Measurements from ENCODE around the gene CDH3.
"Not testable (repeated sequence)": the region's sequence is repeated elsewhere in the genome, so short reads cannot be mapped to it uniquely, and the experiment has no call there.

The CDH3 gene

GRCh38 chr16:68704232-68704867, 59.2 kb downstream of the CDH3 start:
- DNase-seq (ENCODE audit: low read depth): peak; percentile 15

DNA sequence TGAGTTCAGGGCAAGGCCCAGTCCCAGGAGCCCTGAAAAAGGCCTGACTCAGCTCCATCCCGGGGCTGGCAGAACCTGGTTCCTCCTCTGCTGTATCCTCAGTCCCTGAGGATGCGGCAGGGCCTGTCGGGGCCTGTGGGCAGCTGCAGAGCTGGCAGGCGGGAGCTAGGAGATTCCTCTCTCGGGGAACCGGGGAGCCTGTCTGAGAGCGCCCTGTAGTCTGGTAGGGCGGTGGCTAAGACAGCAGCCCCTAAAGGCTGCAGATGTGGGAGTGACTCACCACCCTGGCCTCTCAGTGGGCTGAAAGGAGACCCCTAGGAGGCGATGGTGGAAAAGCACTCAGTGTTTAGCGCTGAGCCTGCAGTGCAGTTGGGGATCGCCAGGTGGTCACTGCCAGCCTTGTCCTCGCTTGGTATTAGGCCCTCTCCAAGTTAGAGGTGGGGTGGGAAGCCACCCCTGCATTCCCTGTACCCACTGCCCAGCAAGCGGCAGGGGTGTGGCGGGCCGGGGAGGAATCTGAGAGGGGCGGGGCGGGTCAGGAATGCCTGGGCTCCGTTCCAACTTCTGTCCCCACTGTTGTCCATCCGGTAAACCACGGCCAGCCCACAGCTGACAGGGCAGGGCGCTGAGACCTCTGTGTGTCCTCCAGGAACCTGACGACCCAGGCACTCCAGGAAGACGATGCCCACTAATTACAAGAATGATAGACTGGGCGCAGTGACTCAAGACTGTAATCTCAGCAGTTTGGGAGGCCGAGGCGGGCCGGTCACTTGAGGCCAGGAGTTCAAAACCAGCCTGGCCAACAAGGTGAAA, 62.4 kb downstream of the CDH3 start:
- DNase-seq (ENCODE audit: low read depth): no peak

- no peak for DNase-seq (ENCODE audit: low read depth)
Observed at GRCh38 chr16:68710211-68710610, 65.1 kb downstream of the CDH3 start.

GRCh38 chr16:68711421-68712139, 66.5 kb downstream of the CDH3 start:
- DNase-seq (ENCODE audit: low read depth): no peak

GRCh38 chr16:68713361-68713760, 68.3 kb downstream of the CDH3 start:
- no peak for DNase-seq (ENCODE audit: low read depth)

DNA sequence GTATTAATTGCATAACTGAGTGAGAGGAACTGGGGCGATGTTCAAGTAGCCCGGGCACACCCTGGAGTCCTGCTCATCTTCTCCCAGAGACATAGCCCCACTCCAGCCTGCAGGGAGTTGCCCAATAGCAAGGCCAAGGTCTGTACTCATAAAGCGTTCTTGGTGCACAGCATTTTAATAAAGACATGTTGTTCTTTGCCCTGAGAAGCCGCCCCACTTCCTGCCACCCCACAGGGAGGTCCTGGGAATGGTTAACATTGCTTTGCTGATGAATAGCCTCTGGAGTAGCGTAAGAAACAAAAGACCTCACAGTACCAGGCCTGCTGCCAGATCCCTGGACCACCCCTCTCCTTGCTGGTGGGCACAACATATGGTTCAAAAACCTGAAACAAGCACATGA, 70.4 kb downstream of the CDH3 start:
- DNase-seq (ENCODE audit: low read depth): no peak

GRCh38 chr16:68716516-68716915, 71.4 kb downstream of the CDH3 start:
- not testable (repeated sequence) for DNase-seq (ENCODE audit: low read depth)

DNA sequence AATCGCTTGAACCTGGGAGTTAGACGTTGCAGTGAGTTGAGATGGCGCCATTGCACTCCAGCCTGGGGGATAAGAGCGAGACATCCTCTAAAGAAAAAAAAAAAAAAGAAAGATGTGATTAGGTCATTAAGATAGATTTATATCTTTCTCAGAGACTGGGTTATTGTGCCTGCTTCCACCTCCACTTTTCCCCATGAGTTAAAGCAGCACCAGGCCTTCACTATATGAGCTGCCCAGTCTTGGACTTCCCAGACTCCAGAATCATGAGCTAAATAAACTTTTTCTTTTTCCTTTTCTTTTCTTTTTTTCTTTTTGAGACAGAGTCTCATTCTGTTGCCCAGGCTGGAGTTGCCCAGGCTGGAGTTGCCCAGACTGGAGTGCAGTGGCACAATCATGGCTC, 72.6 kb downstream of the CDH3 start:
- DNase-seq (ENCODE audit: low read depth): no peak

GRCh38 chr16:68718590-68718989, 73.5 kb downstream of the CDH3 start:
- no peak for DNase-seq (ENCODE audit: low read depth)

- no peak for DNase-seq (ENCODE audit: low read depth)
Observed at GRCh38 chr16:68719993-68720489, 74.9 kb downstream of the CDH3 start.

GRCh38 chr16:68722119-68723024, 77.3 kb downstream of the CDH3 start:
- no peak for DNase-seq (ENCODE audit: low read depth)

- DNase-seq (ENCODE audit: low read depth): no peak
Observed at GRCh38 chr16:68724797-68725196, 79.7 kb downstream of the CDH3 start.

DNA sequence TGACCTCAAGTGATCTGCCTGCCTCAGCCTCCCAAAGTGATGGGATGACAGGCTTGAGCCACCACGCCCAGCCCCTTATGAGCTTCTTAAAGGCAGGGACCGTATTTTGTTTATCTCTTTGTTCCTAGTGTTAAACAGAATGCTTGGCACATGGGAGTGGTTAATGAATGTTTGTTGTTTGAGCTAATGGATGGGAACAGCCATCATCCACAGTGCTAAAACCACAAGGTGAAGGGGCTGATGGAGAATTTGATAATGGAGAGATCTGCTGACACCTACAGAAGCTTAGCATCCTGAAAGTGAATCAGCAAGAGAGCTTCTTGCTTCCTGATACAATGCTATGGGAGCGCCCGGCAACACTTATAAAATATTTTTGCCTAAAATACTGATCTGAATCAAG, 83.4 kb downstream of the CDH3 start:
- DNase-seq (ENCODE audit: low read depth): no peak

DNA sequence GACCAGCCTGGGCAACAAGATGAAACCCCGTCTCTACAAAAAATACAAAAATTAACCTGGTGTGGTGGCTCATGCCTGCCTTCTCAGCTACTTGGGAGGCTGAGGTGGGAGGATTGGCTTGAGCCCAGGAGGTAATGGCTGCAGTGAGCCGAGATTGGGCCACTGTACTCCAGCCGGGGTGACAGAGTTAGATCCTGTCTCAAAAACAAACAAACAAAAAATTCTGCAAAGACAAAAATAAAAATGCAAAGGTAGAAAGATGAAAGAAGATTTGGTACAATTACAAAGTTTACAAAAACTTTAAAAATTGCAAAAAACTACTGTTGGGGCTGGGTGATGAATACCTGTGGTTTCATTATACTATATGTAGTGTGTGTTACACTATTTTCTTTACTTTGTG, 86.5 kb downstream of the CDH3 start:
- no peak for DNase-seq (ENCODE audit: low read depth)

DNA sequence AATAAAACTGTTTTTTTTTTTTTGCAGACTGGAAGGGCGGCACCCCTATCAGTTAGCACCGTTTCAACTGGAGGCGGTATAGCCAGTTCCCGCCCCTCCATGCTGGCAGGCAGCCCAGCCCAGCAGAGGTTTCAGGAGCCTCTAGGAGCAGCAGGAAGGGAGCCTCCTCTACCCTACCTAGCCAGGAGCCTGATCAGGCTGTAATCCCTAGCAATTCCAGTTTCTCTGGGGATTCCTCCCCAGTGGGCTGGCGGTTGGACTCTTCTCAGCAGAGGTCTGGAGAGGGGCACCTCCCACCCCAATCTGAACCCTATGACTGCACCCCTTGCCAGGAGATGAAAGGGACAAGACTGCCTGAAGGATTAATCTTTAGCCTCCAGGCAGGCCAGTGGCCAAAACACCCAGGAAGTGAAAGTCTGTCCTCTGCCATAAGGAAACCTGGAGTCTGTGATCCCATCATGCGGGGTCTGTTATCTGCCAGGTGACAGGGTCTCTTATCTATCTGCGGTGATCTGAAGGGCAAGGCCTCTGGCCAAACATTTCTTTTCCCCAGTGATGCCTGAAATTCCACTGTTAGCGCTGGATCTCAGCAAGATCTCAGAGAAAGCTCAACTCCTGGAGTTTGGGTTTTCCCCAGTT, 87.1 kb downstream of the CDH3 start:
- no peak for DNase-seq (ENCODE audit: low read depth)

DNA sequence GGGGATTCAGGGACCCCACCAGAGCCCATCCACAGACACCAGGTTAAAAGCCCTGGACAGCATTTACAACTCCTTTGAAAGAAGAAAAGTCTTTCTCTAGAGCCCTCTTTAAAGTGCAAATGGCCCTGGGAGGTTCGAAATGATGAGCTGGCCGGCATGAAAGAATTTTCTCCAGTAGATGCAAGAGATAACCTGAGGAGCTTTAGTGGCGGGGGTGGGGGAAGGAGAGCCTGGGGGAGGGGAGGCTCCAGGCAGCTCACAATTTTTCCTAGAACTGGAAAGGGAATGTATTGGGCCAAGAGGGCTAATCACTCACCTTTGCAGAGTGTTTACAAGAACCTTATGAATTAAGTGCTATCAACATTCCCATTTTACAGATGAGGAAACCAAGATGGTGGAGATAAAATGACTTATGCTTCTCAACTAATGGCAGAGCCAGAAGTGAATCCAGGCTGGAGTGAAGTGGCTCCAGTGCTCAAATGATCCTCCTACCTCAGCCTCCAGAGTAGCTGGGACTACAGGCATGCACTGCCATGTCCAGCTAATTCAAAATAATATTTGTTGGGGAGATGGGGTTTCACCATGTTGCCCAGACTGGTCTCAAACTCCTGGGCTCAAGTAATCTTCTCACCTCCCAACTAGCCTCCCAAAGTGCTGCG, 87.8 kb downstream of the CDH3 start:
- no peak for DNase-seq (ENCODE audit: low read depth)

DNA sequence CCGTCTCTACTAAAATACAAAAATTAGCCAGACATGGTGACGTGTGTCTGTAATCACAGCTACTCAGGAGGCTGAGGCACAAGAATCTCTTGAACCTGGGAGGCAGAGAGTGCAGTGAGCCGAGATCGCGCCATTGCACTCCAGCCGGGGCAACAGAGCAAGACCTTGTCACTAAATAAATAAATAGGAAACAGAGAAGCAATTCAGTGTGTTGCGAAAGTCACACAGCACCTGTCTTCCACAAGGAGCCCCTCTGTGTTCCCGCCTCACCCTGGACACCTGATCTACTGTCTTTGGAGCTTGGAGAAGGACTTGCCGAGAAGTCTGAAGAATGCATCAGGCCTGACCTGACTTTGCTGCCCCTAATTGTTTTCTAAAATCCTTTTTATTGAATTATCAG, 88.5 kb downstream of the CDH3 start:
- DNase-seq (ENCODE audit: low read depth): no peak

- DNase-seq (ENCODE audit: low read depth): no peak
Observed at GRCh38 chr16:68734782-68735181, 89.7 kb downstream of the CDH3 start.

- no peak for DNase-seq (ENCODE audit: low read depth)
Observed at GRCh38 chr16:68736561-68736960, 91.5 kb downstream of the CDH3 start.

DNA sequence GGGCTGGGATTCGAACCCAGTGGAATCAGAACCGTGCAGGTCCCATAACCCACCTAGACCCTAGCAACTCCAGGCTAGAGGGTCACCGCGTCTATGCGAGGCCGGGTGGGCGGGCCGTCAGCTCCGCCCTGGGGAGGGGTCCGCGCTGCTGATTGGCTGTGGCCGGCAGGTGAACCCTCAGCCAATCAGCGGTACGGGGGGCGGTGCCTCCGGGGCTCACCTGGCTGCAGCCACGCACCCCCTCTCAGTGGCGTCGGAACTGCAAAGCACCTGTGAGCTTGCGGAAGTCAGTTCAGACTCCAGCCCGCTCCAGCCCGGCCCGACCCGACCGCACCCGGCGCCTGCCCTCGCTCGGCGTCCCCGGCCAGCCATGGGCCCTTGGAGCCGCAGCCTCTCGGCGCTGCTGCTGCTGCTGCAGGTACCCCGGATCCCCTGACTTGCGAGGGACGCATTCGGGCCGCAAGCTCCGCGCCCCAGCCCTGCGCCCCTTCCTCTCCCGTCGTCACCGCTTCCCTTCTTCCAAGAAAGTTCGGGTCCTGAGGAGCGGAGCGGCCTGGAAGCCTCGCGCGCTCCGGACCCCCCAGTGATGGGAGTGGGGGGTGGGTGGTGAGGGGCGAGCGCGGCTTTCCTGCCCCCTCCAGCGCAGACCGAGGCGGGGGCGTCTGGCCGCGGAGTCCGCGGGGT, 92.1 kb downstream of the CDH3 start, which contains the start of gene CDH1:
TSS of gene CDH1 (plus strand) at position 247 of the 684 bp plus-strand sequence. CDS start at position 371, 124 bp downstream.
- no peak for DNase-seq (ENCODE audit: low read depth)

Data from stimulated activated CD8-positive, alpha-beta memory T cell treated with anti-CD3 and anti-CD28 coated beads, Interleukin-15, amount 100 ng/mL, for 1 hour (primary cell).